Measurements from ENCODE around the gene UCN. TPM values are rescaled to one million over a fixed set of nuclear protein-coding genes. Genes with fewer than 3 reads are reported as not detected.
"Not testable (repeated sequence)": the region's sequence is repeated elsewhere in the genome, so short reads cannot be mapped to it uniquely, and the experiment has no call there.

The UCN gene
- total RNA-seq, 6 donors from 2014 or later = 2.6 to 81.7 (median 4.6) TPM

DNA sequence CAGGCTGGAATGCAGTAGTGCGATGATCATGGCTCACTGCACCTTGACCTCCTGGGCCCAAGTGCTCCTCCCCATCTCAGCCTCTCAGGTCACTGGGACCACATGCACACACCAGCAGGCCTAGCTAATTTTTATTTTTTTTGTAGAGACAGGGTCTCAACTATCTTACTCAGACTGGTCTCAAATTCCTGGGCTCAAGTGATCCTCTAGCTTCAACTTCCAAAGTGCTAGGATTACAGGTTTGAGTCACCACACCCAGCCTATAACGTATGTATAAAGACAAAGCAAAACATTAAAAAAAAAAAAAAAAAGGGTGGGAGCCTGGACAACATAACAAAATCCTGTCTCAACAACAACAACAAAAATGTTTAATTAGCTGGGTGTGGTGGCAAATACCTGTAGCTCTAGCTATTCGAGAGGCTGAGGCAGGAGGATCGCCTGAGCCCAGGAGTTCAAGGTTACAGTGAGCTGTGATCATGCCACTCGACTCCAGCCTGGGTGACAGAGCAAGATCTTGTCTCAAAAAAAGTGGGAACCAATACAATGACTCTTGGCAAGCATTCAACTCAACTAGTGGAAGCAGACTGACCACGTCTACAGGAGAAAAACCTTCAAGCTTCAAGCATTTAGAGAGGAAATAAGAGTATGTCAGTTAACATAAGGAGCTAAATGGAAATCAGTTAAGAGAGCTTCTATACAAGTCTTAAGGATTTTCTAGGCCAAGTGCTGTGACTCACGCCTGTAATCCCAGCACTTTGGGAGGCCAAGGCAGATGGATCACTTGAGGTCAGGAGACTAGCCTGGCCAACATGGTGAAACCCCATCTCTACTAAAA lies 45.7 kb upstream of the UCN start:
- ATAC-seq (ENCODE audit: low FRiP score in 2 of 2) = no peak
- Histone ChIP-seq H3K36me3 (peaks cover 0 to 7% (median 0%) of the 10 kb centered on the region in 4 donors), H3K4me1 (peaks cover 32 to 45% (median 35%) of the 10 kb centered on the region in 4 donors), H3K27me3 (no peaks in the 10 kb centered on the region), H3K27ac (no peak overlapping the region), H3K9me3 (no peaks in the 10 kb centered on the region), H3K4me3 (no peak overlapping the region)
- WGBS, 2 donors = 72 to 75% methylated on average over 7 of the region's 7 CpGs
- no peak for TF ChIP-seq POLR2AphosphoS5 (IDR thresholded peaks at IDR 0.05)
- TF ChIP-seq, protein P1, sequence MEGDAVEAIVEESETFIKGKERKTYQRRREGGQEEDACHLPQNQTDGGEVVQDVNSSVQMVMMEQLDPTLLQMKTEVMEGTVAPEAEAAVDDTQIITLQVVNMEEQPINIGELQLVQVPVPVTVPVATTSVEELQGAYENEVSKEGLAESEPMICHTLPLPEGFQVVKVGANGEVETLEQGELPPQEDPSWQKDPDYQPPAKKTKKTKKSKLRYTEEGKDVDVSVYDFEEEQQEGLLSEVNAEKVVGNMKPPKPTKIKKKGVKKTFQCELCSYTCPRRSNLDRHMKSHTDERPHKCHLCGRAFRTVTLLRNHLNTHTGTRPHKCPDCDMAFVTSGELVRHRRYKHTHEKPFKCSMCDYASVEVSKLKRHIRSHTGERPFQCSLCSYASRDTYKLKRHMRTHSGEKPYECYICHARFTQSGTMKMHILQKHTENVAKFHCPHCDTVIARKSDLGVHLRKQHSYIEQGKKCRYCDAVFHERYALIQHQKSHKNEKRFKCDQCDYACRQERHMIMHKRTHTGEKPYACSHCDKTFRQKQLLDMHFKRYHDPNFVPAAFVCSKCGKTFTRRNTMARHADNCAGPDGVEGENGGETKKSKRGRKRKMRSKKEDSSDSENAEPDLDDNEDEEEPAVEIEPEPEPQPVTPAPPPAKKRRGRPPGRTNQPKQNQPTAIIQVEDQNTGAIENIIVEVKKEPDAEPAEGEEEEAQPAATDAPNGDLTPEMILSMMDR (IDR thresholded peaks at IDR 0.05) = no peak
- no peak for DNase-seq

DNA sequence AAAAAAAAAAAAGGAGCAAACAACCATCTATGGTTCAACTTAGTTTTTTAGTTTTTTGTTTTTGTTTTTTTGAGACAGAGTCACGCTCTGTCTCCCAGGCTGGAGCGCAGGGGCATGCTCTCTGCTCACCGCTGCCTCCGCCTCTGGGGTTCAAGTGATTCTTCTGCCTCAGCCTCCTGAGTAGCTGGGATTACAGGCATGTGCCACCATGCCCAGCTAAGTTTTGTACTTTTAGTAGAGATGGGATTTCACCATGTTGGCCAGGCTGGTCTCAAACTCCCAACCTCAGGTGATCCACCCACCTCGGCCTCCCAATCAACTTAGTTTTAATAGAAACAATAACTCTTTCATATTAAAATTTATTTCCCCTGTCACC lies 45.1 kb upstream of the UCN start:
- H3K9me3 ChIP-seq; ATAC-seq (ENCODE audit: low FRiP score in 2 of 2); H3K27me3 ChIP-seq; H3K27ac ChIP-seq; DNase-seq; H3K4me3 ChIP-seq; H3K36me3 ChIP-seq: not testable (repeated sequence)
- H3K4me1 ChIP-seq = peaks cover 31 to 44% (median 34%) of the 10 kb centered on the region in 4 donors
- WGBS, 2 donors = 98% methylated on average over 5 of the region's 5 CpGs

DNA sequence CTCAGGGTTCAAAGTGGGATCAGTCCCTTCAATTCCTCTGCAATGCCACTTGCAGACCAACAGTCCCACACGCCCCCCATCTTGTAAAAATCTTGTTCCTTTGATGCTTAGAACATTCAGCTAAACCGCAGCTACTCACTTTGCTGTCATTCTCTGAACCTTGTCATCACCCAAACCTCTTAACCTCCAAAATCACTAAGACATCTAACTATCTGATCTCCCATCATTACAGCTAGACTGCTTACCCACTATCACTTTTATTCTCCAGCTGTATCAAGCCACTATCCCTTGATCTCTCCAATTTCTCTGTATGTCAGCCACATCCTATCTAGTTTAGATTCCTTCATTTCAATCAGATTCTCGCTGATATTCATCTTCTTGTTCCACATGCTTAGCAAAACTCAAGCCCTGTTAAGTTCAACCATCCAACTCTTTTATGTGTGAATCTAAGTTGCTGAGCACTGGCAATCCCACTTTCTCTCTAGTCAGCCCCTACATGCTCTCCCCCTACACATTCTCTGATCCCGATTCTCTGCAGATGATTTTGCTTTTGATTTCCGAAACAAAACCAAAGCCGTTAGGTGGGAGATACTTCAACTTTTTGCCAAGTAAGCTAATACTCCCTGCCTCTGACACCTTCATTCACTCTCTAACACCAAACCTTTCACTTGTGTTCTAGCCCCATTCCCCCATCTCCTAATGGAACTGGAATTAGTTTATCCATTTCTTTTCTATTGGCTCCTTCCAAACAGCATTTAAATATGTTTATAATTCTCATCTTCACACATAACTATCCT lies 43.8 kb upstream of the UCN start:
- no peaks in the 10 kb centered on the region for H3K27me3 ChIP-seq
- DNase-seq (no peak), ATAC-seq (ENCODE audit: low FRiP score in 2 of 2) (no peak)
- H3K4me1 ChIP-seq = peaks cover 20 to 38% (median 24%) of the 10 kb centered on the region in 4 donors
- TF ChIP-seq POLR2A (IDR thresholded peaks at IDR 0.05) (no peak), EP300 (IDR thresholded peaks at IDR 0.05) (no peak), POLR2AphosphoS5 (IDR thresholded peaks at IDR 0.05) (no peak)
- TF ChIP-seq, protein P1 (IDR thresholded peaks at IDR 0.05) = no peak
- H3K36me3 ChIP-seq = peaks cover 0 to 7% (median 2%) of the 10 kb centered on the region in 4 donors
- 83 to 88% methylated on average over 6 of the region's 6 CpGs for WGBS, 2 donors
- no peak overlapping the region for H3K27ac ChIP-seq
- no peak overlapping the region for H3K4me3 ChIP-seq
- H3K9me3 ChIP-seq = no peaks in the 10 kb centered on the region

DNA sequence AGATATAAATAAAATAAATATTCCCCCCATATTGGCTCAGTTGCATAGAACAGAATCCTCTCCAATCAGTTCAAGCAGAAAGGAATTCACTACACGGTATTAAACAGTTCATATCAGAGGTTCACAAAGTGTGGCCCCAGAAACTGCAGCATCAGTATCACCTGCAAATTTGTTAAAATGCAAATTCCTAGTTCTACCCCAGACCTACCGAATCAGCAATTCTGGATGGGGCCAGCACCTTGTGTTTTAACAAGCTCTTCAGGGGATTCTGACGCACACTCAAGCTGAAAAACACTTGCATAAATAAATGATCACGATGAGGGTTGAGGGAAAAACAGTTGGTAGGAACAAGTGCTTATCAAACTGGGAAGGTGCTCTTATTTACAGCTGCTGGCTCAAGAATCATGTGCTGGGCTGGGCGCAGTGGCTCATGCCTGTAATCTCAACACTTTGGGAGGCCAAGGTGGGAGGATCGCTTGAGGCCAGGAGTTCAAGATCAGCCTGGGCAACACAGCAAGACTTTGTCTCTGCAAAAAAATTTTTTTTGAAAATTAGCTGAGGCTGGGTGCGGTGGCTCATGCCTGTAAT lies 42.0 kb upstream of the UCN start:
- peaks cover 15 to 29% (median 18%) of the 10 kb centered on the region in 4 donors for H3K4me1 ChIP-seq
- no peaks in the 10 kb centered on the region for H3K27me3 ChIP-seq
- no peaks in the 10 kb centered on the region for H3K9me3 ChIP-seq
- ATAC-seq (ENCODE audit: low FRiP score in 2 of 2) (no peak), DNase-seq (no peak)
- no peak overlapping the region for H3K27ac ChIP-seq
- H3K4me3 ChIP-seq = no peak overlapping the region
- WGBS, 2 donors = 87 to 88% methylated on average over 7 of the region's 7 CpGs
- peaks cover 0 to 7% (median 2%) of the 10 kb centered on the region in 4 donors for H3K36me3 ChIP-seq
- TF ChIP-seq, protein P1 (IDR thresholded peaks at IDR 0.05) = no peak
- TF ChIP-seq POLR2AphosphoS5 (IDR thresholded peaks at IDR 0.05) = no peak
- TF ChIP-seq EP300 (IDR thresholded peaks at IDR 0.05) = no peak
- TF ChIP-seq POLR2A (IDR thresholded peaks at IDR 0.05) = no peak

DNA sequence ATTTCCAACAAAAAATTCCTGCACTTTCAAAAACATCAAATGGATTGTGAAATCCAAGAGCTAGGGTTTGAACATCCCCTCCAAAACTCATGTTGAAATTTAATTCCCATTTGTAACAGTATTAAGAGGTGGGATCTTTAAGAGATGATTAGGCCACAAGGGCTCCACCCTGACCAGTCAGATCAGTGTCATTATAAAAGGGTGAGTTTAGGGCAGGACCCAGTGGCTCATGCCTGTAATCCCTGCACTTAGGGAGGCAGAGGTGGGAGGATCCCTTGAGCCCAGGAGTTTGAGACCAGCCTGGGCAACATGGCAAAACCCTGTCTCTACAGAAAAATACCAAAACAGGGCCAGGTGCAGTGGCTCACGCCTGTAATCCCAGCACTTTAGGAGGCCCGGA lies 39.4 kb upstream of the UCN start:
- Histone ChIP-seq H3K36me3 (peaks cover 6 to 14% (median 10%) of the 10 kb centered on the region in 4 donors), H3K4me3 (no peak overlapping the region)

More for the DNA sequence above, 39.4 kb upstream of the UCN start:
- DNase-seq (no peak), ATAC-seq (ENCODE audit: low FRiP score in 2 of 2) (peak in 1 of 2 donors; percentile 56)
- no peak for TF ChIP-seq EP300 (IDR thresholded peaks at IDR 0.05)
- no peak overlapping the region for H3K27ac ChIP-seq
- H3K4me1 ChIP-seq = peaks cover 0 to 7% (median 2%) of the 10 kb centered on the region in 4 donors
- H3K9me3 ChIP-seq = no peaks in the 10 kb centered on the region
- H3K27me3 ChIP-seq = no peaks in the 10 kb centered on the region
- 95% methylated on average over 2 of the region's 2 CpGs for WGBS, 2 donors

Data from upper lobe of left lung (tissue), 6 donors.